Prostate gland (tissue), 2 donors: Measurements from ENCODE around the gene CST7.

ENCODE experiments used
- POLR2A ChIP-seq: fragments of 450-650 bp; IDR thresholded peaks from one replicate; pipeline ENCODE4 v1.6.1; 2016; ENCODE audit warnings: antibody characterized with exemption, mild to moderate bottlenecking
- POLR2AphosphoS5 ChIP-seq: sonication (generic); formaldehyde crosslinking; IDR thresholded peaks from one replicate; pipeline ENCODE4 v1.6.1; 2017; ENCODE audit warnings: antibody characterized with exemption
- TF ChIP-seq, protein P1 (sequence below), 4 experiments: fragments of 200-600 bp in 2 of 4; fragments of 450-650 bp in 2 of 4; sonication (generic) in 2 of 4; IDR thresholded peaks; 1 replicate in 3 of 4; 2 replicates in 1 of 4; pipeline ENCODE4 v1.5.1; 2016 to 2019; ENCODE audit warnings: antibody characterized with exemption in 4 of 4, mild to moderate bottlenecking in 2 of 4, moderate library complexity in 2 of 4

DNA sequence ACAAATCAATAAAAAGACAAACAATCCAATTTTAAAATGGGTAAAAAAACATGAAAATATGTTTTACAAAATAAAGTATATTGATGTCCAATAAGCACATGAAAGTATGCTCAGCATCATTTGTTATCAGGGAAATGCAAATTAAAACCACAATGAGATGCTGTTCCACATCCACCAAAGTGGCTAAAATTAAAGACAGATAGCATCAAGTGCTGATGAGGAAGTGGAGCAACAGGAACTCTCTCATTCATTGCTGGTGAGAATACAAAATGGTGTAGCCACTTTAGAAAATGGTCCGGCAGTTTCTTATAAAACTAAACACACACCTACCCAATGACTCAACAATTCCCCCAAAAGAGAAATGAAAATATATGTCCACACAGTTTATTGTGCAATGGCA, 42.3 kb upstream of the CST7 start:
- TF ChIP-seq POLR2AphosphoS5, result no peak
- TF ChIP-seq, protein P1, sequence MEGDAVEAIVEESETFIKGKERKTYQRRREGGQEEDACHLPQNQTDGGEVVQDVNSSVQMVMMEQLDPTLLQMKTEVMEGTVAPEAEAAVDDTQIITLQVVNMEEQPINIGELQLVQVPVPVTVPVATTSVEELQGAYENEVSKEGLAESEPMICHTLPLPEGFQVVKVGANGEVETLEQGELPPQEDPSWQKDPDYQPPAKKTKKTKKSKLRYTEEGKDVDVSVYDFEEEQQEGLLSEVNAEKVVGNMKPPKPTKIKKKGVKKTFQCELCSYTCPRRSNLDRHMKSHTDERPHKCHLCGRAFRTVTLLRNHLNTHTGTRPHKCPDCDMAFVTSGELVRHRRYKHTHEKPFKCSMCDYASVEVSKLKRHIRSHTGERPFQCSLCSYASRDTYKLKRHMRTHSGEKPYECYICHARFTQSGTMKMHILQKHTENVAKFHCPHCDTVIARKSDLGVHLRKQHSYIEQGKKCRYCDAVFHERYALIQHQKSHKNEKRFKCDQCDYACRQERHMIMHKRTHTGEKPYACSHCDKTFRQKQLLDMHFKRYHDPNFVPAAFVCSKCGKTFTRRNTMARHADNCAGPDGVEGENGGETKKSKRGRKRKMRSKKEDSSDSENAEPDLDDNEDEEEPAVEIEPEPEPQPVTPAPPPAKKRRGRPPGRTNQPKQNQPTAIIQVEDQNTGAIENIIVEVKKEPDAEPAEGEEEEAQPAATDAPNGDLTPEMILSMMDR (IDR thresholded peaks at IDR 0.05), result no peak
- no peak for TF ChIP-seq POLR2A
